ENCODE results near the gene MXRA8.
"Not testable (repeated sequence)": the region's sequence is repeated elsewhere in the genome, so short reads cannot be mapped to it uniquely, and the experiment has no call there.

DNA sequence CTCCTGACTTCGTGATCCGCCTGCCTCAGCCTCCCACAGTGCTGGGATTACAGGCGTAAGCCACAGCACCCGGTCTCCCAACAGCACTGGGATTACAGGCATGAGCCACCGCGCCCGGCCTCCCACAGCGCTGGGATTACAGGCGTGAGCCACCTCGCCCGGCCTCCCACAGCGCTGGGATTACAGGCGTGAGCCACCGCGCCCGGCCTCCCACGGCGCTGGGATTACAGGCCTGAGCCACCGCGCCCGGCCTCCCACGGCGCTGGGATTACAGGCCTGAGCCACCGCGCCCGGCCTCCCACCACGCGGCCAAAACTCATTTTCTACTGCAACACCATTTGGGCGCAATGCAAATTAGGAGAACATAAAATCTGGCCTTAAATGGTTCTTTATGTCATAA lies 27.0 kb upstream of the MXRA8 start:
- TF ChIP-seq POLR2A, CTCF (IDR thresholded peaks at IDR 0.05): not testable (repeated sequence)
